SU-DHL-6 (cell line): Measurements from ENCODE around the gene TEC.

Experiments used
- H2AFZ ChIP-seq: fragments of 200-600 bp; sonication (generic); 2 replicates; pipeline ENCODE4 v1.6.1; 2014; ENCODE audit warnings: low read depth, mild to moderate bottlenecking, moderate library complexity, mixed read lengths, antibody characterized with exemption, low read length; ENCODE audit not compliant: severe bottlenecking
- H3F3A ChIP-seq: fragments of 200-600 bp; shearing (Covaris generic); 2 replicates; pipeline ENCODE4 v1.6.0; 2016; ENCODE audit warnings: antibody characterized with exemption, mild to moderate bottlenecking; ENCODE audit not compliant: insufficient read depth
- H3K27ac ChIP-seq: fragments of 200-600 bp; sonication (generic); 2 replicates; pipeline ENCODE4 v1.5.1; 2016; ENCODE audit warnings: low read depth, mild to moderate bottlenecking, low read length, moderate library complexity, mixed read lengths
- H3K27me3 ChIP-seq: fragments of 200-600 bp; sonication (generic), shearing (Covaris generic); 2 replicates; pipeline ENCODE4 v1.6.0; 2014; ENCODE audit warnings: mild to moderate bottlenecking, low read length
- H3K36me3 ChIP-seq: fragments of 200-600 bp; sonication (generic); 2 replicates; pipeline ENCODE4 v1.6.1; 2014; ENCODE audit warnings: mild to moderate bottlenecking, low read length, mixed read lengths
- H3K4me2 ChIP-seq: fragments of 300-600, 200-600 bp; shearing (Covaris generic), sonication (generic); 2 replicates; pipeline ENCODE4 v1.6.0; 2014; ENCODE audit warnings: low read length, low read depth, mild to moderate bottlenecking; ENCODE audit not compliant: poor library complexity, severe bottlenecking
- H3K4me3 ChIP-seq: fragments of 200-600 bp; sonication (generic); 2 replicates; pipeline ENCODE4 v1.5.1; 2014; ENCODE audit warnings: antibody characterized with exemption, low read length, mild to moderate bottlenecking, mixed read lengths; ENCODE audit not compliant: insufficient read depth, poor library complexity, severe bottlenecking
- H3K79me2 ChIP-seq: fragments of 200-600 bp; sonication (generic); 2 replicates; pipeline ENCODE4 v1.6.1; 2014; ENCODE audit warnings: mild to moderate bottlenecking, low read length, moderate library complexity; ENCODE audit not compliant: insufficient read depth
- H3K9ac ChIP-seq: fragments of 200-600 bp; sonication (generic); 2 replicates; pipeline ENCODE4 v1.7.0; 2014; ENCODE audit warnings: mild to moderate bottlenecking, low read length
- H3K9me2 ChIP-seq: fragments of 200-600 bp; sonication (generic); replicated peaks from 2 replicates; pipeline ENCODE4 v1.6.1; 2014; ENCODE audit warnings: low read length; ENCODE audit not compliant: insufficient read depth
- H3K9me3 ChIP-seq: fragments of 200-600 bp; sonication (generic); 2 replicates; pipeline ENCODE4 v1.6.1; 2014; ENCODE audit warnings: low read length, mixed read lengths; ENCODE audit not compliant: insufficient read depth
- H4K20me1 ChIP-seq: fragments of 200-600 bp; sonication (generic); 2 replicates; pipeline ENCODE4 v1.6.1; 2014; ENCODE audit warnings: low read depth, mild to moderate bottlenecking, antibody characterized with exemption, low read length, moderate library complexity, mixed read lengths
- EZH2phosphoT487 ChIP-seq: fragments of 200-600 bp; sonication (generic), shearing (Covaris generic); conservative IDR thresholded peaks from 2 replicates; pipeline ENCODE4 v1.6.1; 2018; ENCODE audit warnings: mild to moderate bottlenecking, antibody characterized with exemption, low read length, moderate library complexity, mixed read lengths
- TF ChIP-seq, protein P1 (sequence below): fragments of 200-600 bp; sonication (generic); IDR thresholded peaks from one replicate; pipeline ENCODE4 v1.5.1; 2017; ENCODE audit warnings: antibody characterized with exemption, mild to moderate bottlenecking, low read length, moderate library complexity; ENCODE audit not compliant: insufficient read depth, poor library complexity, severe bottlenecking

Gene TEC

DNA sequence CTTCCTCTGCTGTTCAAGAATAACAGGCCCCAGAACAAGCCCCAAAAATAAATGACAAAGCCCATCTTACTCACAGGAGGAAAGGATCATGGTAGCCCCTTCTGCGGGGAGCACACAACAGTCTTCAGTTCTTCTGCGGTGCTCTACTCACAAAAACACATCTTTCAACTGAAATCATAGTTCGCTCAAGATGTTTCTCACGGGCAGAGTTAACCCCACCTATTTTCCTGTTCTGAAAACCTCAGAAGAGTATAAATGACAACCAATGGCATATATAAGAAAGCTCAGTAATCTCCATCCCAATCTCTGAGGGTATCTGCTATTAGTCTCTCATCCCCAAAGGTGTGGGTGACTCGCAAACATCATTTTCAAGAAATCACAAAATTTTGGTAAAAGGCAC lies 135.6 kb downstream of the TEC start, which contains the start of gene TXK:
TSS of gene TXK (minus strand) at position 170 of the 400 bp plus-strand sequence. CDS start at position 90, 80 bp downstream.
- no peaks in the 10 kb centered on the region for H3K27me3 ChIP-seq
- no peak within 1 kb of the TSS for H3K4me2 ChIP-seq
- H3K79me2 ChIP-seq, result no peaks in the 10 kb centered on the region
- peaks cover 5% of the 10 kb centered on the region; the same call in 1 of the 2 replicates for H3F3A ChIP-seq
- H2AFZ ChIP-seq, result no peak within 1 kb of the TSS
- H3K27ac ChIP-seq, result no peak within 1 kb of the TSS
- H3K9me2 ChIP-seq, result no peaks in the 10 kb centered on the region
- peaks cover 40% of the 10 kb centered on the region for H3K36me3 ChIP-seq
- no peaks in the 10 kb centered on the region for H4K20me1 ChIP-seq
- TF ChIP-seq EZH2phosphoT487, result no peak
- TF ChIP-seq, protein P1, sequence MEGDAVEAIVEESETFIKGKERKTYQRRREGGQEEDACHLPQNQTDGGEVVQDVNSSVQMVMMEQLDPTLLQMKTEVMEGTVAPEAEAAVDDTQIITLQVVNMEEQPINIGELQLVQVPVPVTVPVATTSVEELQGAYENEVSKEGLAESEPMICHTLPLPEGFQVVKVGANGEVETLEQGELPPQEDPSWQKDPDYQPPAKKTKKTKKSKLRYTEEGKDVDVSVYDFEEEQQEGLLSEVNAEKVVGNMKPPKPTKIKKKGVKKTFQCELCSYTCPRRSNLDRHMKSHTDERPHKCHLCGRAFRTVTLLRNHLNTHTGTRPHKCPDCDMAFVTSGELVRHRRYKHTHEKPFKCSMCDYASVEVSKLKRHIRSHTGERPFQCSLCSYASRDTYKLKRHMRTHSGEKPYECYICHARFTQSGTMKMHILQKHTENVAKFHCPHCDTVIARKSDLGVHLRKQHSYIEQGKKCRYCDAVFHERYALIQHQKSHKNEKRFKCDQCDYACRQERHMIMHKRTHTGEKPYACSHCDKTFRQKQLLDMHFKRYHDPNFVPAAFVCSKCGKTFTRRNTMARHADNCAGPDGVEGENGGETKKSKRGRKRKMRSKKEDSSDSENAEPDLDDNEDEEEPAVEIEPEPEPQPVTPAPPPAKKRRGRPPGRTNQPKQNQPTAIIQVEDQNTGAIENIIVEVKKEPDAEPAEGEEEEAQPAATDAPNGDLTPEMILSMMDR, result no peak
- no peak within 1 kb of the TSS for H3K4me3 ChIP-seq
- H3K9me3 ChIP-seq, result no peaks in the 10 kb centered on the region
- no peak within 1 kb of the TSS for H3K9ac ChIP-seq

DNA sequence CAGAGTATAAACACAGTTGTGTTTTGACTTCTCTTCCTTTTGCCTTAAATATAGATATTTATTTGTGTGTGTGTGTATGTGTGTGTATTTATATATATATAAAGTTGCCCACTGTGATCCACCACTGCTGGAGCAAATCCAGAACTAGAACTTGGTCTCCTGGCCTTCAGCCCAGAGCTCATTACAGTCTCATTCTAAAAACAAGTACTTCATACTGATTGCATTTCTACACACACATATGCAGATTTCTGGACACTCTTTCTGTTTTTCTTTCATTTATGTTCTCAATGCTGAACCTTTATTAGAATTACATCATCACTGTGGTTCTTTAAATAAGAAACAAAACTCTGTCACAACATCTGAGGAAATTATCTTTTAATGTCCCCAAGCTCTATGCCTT lies 136.0 kb downstream of the TEC start:
- no peak for TF ChIP-seq EZH2phosphoT487
- TF ChIP-seq, protein P1, result no peak
- Histone ChIP-seq H4K20me1 (no peaks in the 10 kb centered on the region), H3F3A (peaks cover under 1% of the 10 kb centered on the region; the same call in 1 of the 2 replicates), H3K36me3 (peaks cover 38% of the 10 kb centered on the region), H3K9me2 (no peaks in the 10 kb centered on the region), H3K27me3 (no peaks in the 10 kb centered on the region), H3K4me3 (no peak overlapping the region), H2AFZ (no peak overlapping the region), H3K4me2 (no peak overlapping the region), H3K9ac (no peak overlapping the region), H3K79me2 (no peaks in the 10 kb centered on the region), H3K27ac (no peak overlapping the region), H3K9me3 (no peaks in the 10 kb centered on the region)

DNA sequence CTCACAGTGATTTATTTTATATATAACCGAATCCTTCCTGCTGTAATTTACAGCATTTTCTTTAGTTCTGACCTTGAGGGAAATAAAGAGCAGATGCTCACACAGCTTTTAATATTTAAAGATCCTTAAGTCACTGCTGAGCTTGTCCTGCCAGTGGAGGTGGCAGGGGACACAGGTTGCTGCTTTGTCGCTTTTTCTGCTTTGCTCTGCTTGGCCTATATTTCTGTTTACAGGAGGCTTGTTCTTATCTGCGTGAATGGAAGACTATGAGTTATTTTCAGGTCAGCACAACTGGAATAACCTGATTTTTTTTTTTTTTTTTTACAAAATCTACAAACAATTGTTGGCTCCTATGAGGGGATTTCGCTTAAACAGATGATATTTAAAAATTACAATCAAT lies 137.9 kb downstream of the TEC start:
- H3K9me3 ChIP-seq, result no peaks in the 10 kb centered on the region
- no peak overlapping the region for H3K4me3 ChIP-seq
- TF ChIP-seq, protein P1, result no peak
- no peak for TF ChIP-seq EZH2phosphoT487
- no peaks in the 10 kb centered on the region for H3K79me2 ChIP-seq
- H3K9ac ChIP-seq, result no peak overlapping the region
- no peak overlapping the region for H3K27ac ChIP-seq
- H3K36me3 ChIP-seq, result peaks cover 27% of the 10 kb centered on the region
- H4K20me1 ChIP-seq, result no peaks in the 10 kb centered on the region
- no peaks in the 10 kb centered on the region for H3K9me2 ChIP-seq
- H3K4me2 ChIP-seq, result no peak overlapping the region
- no peaks in the 10 kb centered on the region for H3F3A ChIP-seq
- no peaks in the 10 kb centered on the region for H3K27me3 ChIP-seq
- no peak overlapping the region for H2AFZ ChIP-seq
